GM18519 (cell line): ENCODE results near the gene SLFN12.
"Not testable (repeated sequence)": the region's sequence is repeated elsewhere in the genome, so short reads cannot be mapped to it uniquely, and the experiment has no call there.

Experiments
- ATAC-seq: cut with Tn5 transposase; IDR thresholded peaks from one replicate; pipeline ENCODE4 v1.9.1; 2021; ENCODE audit warnings: mild to moderate bottlenecking, moderate library complexity; ENCODE audit not compliant: unreplicated experiment, low FRiP score

Gene SLFN12

GRCh38 chr17:35414707-35415106 lies 17.6 kb downstream of the SLFN12 start:
- not testable (repeated sequence) for ATAC-seq

DNA sequence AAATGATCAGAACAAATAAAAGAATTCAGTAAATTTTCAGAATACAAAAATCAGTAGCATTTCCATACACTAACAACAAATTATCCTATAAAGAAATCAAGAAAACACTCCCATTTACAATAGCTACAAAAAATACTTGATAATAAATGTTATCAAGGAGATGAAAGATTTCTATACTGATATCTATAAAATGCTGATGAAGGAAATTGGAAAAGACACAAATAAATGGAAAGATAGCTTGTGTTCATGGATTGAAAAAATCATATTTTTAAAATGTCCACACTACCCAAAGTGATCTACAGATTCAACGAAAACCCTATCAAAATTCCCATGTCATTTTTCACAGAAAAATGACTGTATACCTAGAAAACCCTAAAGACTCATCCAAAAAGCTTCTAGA lies 18.1 kb downstream of the SLFN12 start:
- ATAC-seq = no peak

DNA sequence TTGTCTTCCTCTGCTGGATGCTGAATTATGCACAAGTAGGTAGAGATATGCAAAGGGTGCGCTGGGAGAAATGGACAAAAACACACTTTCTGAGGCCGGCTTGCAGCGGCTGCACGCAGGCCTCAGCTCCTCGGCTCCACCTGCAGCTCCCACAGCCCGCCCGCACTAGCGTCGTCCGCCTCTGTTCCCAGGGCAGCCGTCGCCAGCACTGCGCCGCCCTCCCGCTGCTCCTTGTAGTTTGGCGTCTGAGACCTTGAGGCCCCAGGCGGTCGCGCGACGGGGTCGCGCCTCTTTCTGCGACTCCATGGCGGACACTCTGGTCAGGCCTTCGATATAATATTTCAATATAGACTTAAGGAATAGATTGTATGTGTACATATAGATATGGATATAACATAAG lies 24.8 kb downstream of the SLFN12 start:
- no peak for ATAC-seq

DNA sequence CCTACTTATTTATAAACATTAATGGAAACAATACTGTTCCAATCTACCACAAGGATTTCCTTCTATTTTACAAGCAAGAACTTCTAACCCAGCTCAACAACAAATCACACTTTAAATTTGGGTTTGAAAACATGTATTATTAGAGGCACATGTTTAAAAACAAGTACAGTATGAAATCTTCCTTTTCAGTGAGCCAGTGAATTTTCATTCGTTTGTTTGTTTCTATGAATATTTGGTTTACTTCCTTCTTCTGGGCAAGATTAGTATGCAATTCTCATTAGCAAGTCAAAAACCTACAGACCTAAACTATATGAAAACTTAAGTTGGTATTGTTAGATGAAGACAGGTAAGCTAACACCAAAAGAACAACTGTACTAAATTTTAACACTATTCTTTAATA lies 25.7 kb downstream of the SLFN12 start:
- no peak for ATAC-seq

GRCh38 chr17:35404360-35404759 lies 27.9 kb downstream of the SLFN12 start:
- no peak for ATAC-seq

DNA sequence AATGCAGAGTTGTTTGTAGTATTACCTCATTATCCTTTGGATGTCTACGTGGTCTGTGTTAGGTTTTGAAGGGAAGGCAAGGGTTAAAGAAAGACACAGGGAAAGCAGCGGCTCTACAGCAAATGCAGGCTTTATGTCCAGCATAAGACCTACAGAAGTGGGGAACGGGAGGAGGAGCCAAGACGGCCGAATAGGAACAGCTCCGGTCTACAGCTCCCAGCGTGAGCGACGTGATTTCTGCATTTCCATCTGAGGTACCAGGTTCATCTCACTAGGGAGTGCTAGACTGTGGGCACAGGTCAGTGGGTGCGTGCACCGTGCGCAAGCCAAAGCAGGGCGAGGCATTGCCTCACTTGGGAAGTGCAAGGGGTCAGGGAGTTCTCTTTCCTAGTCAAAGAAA lies 38.5 kb downstream of the SLFN12 start:
- ATAC-seq = not testable (repeated sequence)

- no peak for ATAC-seq
Observed at GRCh38 chr17:35390663-35391062, 41.6 kb downstream of the SLFN12 start.

- no peak for ATAC-seq
Observed at GRCh38 chr17:35390156-35390555, 42.1 kb downstream of the SLFN12 start.

- no peak for ATAC-seq
Observed at GRCh38 chr17:35387496-35387895, 44.8 kb downstream of the SLFN12 start.

GRCh38 chr17:35377706-35378105 lies 54.6 kb downstream of the SLFN12 start:
- no peak for ATAC-seq

DNA sequence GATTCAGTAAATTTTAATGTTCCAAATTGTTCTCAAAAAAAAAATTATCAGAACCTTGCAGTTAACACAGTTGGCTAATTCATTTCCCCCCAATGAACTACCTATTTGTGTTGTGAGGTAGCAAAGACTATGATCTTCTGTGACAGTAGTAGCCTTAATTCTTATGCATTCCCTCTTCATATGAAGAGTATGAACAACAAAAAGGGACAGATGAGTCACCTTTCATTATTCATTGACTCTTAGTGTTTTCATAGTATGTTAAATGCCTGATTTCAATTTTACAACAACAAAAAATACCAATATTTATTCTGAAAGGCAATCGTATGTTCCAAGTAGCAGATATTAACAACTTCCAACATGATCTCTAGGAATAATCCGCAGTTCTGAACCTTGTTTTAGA lies 55.2 kb downstream of the SLFN12 start:
- no peak for ATAC-seq

GRCh38 chr17:35376245-35376644 lies 56.1 kb downstream of the SLFN12 start:
- no peak for ATAC-seq

DNA sequence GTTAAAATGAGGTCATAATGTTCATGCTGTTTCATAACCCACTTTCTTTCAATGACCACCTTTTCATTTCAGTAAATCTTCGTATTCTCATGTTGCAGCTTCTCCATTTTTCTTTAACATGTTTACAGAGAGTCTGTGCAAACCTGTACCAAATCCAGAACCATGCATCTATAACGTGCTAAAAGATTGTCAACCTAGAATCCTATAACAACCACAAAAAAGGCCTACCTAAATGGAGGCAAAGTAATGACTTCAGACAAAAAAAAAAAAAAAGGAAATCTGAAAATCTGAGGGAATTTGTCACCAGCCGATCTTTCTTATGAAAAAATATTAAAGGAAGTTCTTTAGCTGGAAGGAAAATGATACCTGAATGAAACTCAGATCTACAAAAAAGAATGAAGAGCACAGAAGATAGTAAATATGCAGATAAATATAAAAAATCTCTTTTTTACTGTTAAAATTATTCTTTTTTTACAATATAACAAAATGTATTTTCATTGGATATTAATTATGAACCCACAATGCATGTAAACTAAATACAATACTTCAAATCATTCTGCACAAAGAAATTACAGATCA lies 57.4 kb downstream of the SLFN12 start:
- no peak for ATAC-seq

DNA sequence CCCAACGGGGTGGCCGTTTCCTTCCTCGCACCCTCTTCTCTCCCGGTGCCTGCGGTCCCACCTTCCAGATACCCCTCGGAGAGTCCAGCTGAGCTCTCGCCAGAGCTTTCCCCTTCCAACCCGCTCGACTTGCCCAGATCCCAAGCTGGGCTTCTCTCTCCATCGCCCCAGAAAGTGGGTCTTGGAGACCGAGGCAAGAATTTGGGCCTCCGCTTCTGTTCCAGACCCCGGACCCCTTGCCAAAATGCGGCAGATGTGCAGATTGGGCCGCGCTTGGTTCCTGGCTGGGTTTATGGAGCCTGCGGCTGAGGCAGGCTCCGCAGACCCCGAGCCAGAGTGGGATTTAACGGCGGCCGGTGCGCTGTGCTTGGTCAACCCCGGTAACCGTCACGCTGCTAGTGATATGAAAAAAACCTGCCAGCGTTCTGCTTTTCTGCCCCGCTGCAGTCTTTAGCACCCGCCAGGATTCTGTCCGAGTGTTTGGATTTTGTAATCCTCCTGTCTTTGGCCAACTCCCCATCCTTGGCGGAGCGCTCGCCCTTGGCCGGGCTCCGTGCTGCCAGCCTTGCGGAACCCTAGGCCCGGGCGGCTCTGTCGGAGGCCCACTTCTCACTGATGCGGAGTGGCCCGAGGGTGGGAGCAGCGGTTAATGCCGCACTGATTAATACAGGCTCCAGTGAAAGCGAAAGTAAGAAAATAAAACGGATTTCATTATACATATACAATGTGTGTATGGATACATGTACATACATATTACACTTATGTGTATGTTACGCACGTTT lies 58.1 kb downstream of the SLFN12 start:
- ATAC-seq = no peak

DNA sequence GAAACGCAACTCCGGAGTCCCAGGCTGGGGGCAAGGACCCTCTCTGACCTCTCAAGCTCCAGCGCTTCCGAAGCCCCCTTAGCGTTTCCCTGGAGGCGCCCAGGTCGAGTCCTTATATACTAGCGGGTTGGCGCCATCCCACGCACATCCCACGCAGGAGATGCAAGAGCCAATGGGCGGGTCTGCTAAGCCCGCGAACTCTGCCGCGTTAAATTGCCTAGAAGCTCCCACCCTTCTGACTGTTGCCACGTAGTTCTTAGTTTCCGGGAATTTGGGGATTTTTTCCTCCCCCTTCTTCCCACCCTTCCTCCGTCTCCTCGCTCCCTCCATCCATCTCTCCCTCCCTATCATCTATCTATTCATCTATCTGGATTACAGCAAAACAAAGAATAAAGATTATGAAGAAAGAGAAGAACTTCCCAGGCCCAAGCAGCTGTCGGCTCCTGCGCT lies 58.7 kb downstream of the SLFN12 start, which contains the start of gene SLFN11:
Gene SLFN11 (minus strand): TSS at position 88 of the 450 bp plus-strand sequence. CDS start 9,814 bp downstream, outside the sequence.
- ATAC-seq = no peak

- no peak for ATAC-seq
Observed at GRCh38 chr17:35372846-35373533, 59.3 kb downstream of the SLFN12 start.

DNA sequence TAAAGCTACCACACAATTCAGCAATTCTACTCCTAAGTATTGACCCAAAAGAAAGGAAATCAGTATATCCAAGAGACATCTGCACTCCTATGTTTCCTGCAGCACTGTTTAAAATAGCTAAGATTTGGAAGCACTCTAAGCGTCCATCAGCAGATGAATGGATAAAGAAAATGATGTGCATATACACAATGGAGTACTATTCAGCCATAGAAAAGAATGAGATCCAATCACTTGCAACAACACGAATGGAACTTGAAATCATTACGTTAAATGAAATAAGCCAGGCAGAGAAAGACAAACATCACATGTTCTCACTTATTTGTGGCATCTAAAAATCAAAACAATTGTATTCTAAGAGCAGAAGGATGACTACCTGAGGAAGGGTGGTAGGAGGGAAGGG lies 60.4 kb downstream of the SLFN12 start:
- no peak for ATAC-seq

GRCh38 chr17:35368081-35368830 lies 64.0 kb downstream of the SLFN12 start:
- peak; percentile 76 for ATAC-seq

DNA sequence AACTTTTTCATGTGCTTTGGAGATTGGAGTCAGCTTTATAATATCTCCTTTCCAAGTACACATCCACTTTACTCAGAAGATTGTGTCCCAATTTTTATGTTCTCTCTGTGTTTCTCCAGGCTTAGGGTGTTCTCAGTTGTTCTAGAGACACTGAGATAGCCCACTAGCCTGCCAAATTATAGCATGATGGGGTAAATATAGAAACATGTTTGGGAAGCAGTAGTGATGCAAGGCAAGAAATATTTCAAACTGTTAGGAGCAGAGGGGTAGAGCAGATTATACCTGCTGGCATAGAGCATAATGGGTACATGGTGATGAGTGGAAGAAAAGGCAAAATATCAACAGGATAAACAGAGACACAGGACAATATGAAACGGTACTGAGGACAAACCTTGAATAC lies 71.3 kb downstream of the SLFN12 start:
- no peak for ATAC-seq
